Measurements from ENCODE around the gene SYNPO.

DNA sequence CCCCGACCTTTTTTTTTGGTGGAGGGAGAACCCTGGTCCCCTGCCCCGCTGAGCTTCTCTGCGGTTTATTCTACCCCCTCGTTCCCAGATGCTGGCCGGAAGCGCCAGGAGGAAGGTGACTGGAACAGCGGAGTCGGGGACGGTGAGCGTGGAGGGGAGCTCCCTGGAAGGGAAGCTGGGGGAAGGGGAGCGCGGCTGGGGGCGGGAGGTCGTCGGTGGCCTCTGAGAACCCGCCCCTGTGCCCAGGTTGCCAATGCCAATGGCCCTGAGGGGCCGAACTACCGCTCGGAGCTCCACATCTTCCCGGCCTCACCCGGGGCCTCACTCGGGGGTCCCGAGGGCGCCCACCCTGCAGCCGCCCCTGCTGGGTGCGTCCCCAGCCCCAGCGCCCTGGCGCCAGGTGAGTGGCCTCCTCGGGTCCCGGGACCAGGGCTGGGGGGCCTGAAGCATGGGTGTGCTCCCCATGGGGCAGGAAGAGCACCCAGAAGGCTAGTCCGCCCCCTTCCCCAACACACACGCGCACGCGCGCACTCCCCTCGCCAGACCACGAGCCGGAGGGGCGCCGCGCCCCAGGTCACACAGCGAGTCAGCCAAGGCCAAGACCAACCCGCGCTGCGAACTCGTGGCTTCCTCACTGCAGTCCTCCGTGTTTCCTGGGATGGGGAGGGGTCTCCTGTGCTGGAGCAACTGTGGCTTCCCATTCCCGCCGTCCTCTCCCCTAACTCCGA, 31.2 kb downstream of the SYNPO start:
- TF ChIP-seq, protein P1, sequence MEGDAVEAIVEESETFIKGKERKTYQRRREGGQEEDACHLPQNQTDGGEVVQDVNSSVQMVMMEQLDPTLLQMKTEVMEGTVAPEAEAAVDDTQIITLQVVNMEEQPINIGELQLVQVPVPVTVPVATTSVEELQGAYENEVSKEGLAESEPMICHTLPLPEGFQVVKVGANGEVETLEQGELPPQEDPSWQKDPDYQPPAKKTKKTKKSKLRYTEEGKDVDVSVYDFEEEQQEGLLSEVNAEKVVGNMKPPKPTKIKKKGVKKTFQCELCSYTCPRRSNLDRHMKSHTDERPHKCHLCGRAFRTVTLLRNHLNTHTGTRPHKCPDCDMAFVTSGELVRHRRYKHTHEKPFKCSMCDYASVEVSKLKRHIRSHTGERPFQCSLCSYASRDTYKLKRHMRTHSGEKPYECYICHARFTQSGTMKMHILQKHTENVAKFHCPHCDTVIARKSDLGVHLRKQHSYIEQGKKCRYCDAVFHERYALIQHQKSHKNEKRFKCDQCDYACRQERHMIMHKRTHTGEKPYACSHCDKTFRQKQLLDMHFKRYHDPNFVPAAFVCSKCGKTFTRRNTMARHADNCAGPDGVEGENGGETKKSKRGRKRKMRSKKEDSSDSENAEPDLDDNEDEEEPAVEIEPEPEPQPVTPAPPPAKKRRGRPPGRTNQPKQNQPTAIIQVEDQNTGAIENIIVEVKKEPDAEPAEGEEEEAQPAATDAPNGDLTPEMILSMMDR (IDR thresholded peaks at IDR 0.05; ENCODE audit: insufficient read depth, low read length, poor library complexity, severe bottlenecking), result no peak
- no peak for TF ChIP-seq EZH2phosphoT487 (conservative IDR thresholded peaks at IDR 0.05; ENCODE audit: low read length)
